UCSD-AML1 (cell line): Measurements from ENCODE around the gene UGGT1.
A peak's percentile ranks its signal among the peaks of the same experiment; 100 is the strongest.

ENCODE experiments used
- DNase-seq: peaks from one replicate; lab custom pipeline; 2025; ENCODE audit not compliant: unreplicated experiment; lab: John Stamatoyannopoulos, UW

UGGT1 gene

GRCh38 chr2:128090945-128091725 lies at the start of gene UGGT1:
Gene UGGT1 (plus strand): TSS chr2:128091200. CDS start chr2:128091358, 158 bp downstream.
- DNase-seq: peak; percentile 96

GRCh38 chr2:128041561-128041960 lies 49.4 kb upstream of the UGGT1 start:
- no peak for DNase-seq

- DNase-seq: no peak
Observed at GRCh38 chr2:128043041-128043440, 48.0 kb upstream of the UGGT1 start.

- no peak for DNase-seq
Observed at GRCh38 chr2:128053331-128053730, 37.7 kb upstream of the UGGT1 start.

- no peak for DNase-seq
Observed at GRCh38 chr2:128054104-128054885, 36.7 kb upstream of the UGGT1 start.

- no peak for DNase-seq
Observed at GRCh38 chr2:128057334-128057733, 33.7 kb upstream of the UGGT1 start.

- DNase-seq: no peak
Observed at GRCh38 chr2:128058114-128058513, 32.9 kb upstream of the UGGT1 start.

GRCh38 chr2:128062571-128062970 lies 28.4 kb upstream of the UGGT1 start:
- DNase-seq: no peak

GRCh38 chr2:128064353-128064752 lies 26.6 kb upstream of the UGGT1 start:
- DNase-seq: no peak

GRCh38 chr2:128069769-128070168 lies 21.2 kb upstream of the UGGT1 start:
- no peak for DNase-seq

- no peak for DNase-seq
Observed at GRCh38 chr2:128073278-128073677, 17.7 kb upstream of the UGGT1 start.

- DNase-seq: no peak
Observed at GRCh38 chr2:128076461-128077106, 14.4 kb upstream of the UGGT1 start.

- DNase-seq: no peak
Observed at GRCh38 chr2:128084757-128085156, 6.2 kb upstream of the UGGT1 start.

- no peak for DNase-seq
Observed at GRCh38 chr2:128086244-128086643, 4.8 kb upstream of the UGGT1 start.

GRCh38 chr2:128090575-128090944 lies 440 bp upstream of the UGGT1 start:
- DNase-seq: no peak

GRCh38 chr2:128091726-128092080 lies 703 bp downstream of the UGGT1 start:
- no peak for DNase-seq

- no peak for DNase-seq
Observed at GRCh38 chr2:128092656-128093055, 1.7 kb downstream of the UGGT1 start.

- DNase-seq: no peak
Observed at GRCh38 chr2:128093762-128094161, 2.8 kb downstream of the UGGT1 start.

- no peak for DNase-seq
Observed at GRCh38 chr2:128095201-128095600, 4.2 kb downstream of the UGGT1 start.

GRCh38 chr2:128103407-128103806 lies 12.4 kb downstream of the UGGT1 start:
- DNase-seq: no peak

- no peak for DNase-seq
Observed at GRCh38 chr2:128105072-128105471, 14.1 kb downstream of the UGGT1 start.

- no peak for DNase-seq
Observed at GRCh38 chr2:128108166-128108565, 17.2 kb downstream of the UGGT1 start.
